ENCODE measurements around the gene REPIN1. TPM values are rescaled to one million over a fixed set of nuclear protein-coding genes. Genes with fewer than 3 reads are reported as not detected.
A peak's percentile ranks its signal among the peaks of the same experiment; 100 is the strongest.

The REPIN1 gene
- total RNA-seq, 2 experiments from 2014 or later: 48.2 to 55.6 TPM

- H3K4me3 Mint-ChIP-seq: no peak overlapping the region
- peak overlapping the region; percentile 2 for H3K27ac Mint-ChIP-seq
- peaks cover 5% of the 10 kb centered on the region for H3K4me1 Mint-ChIP-seq
- ATAC-seq (peak; percentile 100), DNase-seq (peak; percentile 93)
- no peaks in the 10 kb centered on the region for H3K9me3 Mint-ChIP-seq (ENCODE audit: low read depth)
- no peaks in the 10 kb centered on the region for H3K27me3 Mint-ChIP-seq
- CTCF ChIA-PET: interaction anchor here (0.6 to 1.4 kb wide), 13 partner anchors 9 to 343 kb away, joined by 3 to 6 read pairs (median 4); no protein-coding TSS in a partner anchor
- intact Hi-C loops (cut with DNase I, micrococcal nuclease): loop anchor here (1.0 to 10.0 kb wide), 6 partner anchors 14 to 366 kb away; a partner anchor contains a TSS
- no peaks in the 10 kb centered on the region for H3K36me3 Mint-ChIP-seq (ENCODE audit: low read depth)
- POLR2A ChIA-PET: interaction anchor here (0.6 kb wide), 1 partner anchor 48 kb away, joined by 3 read pairs; no protein-coding TSS in a partner anchor
Observed at GRCh38 chr7:150420987-150421674, 52.5 kb downstream of the REPIN1 start.

DNA sequence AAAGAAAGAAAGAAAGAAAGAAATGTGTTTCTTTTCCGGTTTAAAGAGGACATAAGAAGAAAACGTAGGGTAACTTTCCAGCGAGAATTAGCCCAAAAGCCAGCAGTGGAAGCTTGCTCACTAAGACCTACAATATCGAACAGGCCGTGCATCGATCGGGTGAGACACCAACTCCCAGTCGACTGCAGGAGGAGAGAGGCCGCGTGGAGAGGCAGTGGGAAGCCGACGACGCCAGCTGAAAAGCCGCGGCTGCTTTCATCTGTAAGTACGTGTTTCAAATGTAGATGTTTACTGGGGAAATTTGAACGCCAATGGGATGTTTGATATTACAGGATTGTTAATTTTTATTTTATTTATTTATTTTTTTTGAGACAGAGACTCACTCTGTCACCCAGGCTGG lies 53.2 kb downstream of the REPIN1 start:
- no peak for DNase-seq
- POLR2A ChIA-PET: interaction anchor here (0.6 kb wide), 1 partner anchor 48 kb away, joined by 3 read pairs; no protein-coding TSS in a partner anchor
- intact Hi-C loops (cut with DNase I, micrococcal nuclease): loop anchor here (1.0 to 10.0 kb wide), 6 partner anchors 15 to 367 kb away; a partner anchor contains a TSS

More for the DNA sequence above, 53.2 kb downstream of the REPIN1 start:
- Mint-ChIP-seq H3K4me1 (peaks cover 5% of the 10 kb centered on the region), H3K27me3 (no peaks in the 10 kb centered on the region), H3K4me3 (no peak overlapping the region), H3K9me3 (ENCODE audit: low read depth) (no peaks in the 10 kb centered on the region), H3K36me3 (ENCODE audit: low read depth) (no peaks in the 10 kb centered on the region), H3K27ac (no peak overlapping the region)
- no peak for ATAC-seq
- CTCF ChIA-PET: interaction anchor here (0.6 to 1.4 kb wide), 13 partner anchors 10 to 343 kb away, joined by 3 to 6 read pairs (median 4); no protein-coding TSS in a partner anchor

Other genes starting within 250 kb of the REPIN1 start
- 10 to 100 TPM; 13.0 to 17.4 TPM for gene LRRC61, start 45.5 kb upstream of the REPIN1 start, total RNA-seq
- 1 to 10 TPM; 3.2 to 4.7 TPM for gene ACTR3C, start 45.3 kb upstream of the REPIN1 start, total RNA-seq
- not detected for gene RARRES2, start 27.2 kb upstream of the REPIN1 start, total RNA-seq
- 1 to 10 TPM; 3.9 to 5.1 TPM for gene ZNF775, start 10.5 kb downstream of the REPIN1 start, total RNA-seq
- 1 to 10 TPM; 7.7 to 9.6 TPM for gene GIMAP8, start 81.8 kb downstream of the REPIN1 start, total RNA-seq
- gene GIMAP7, start 146.1 kb downstream of the REPIN1 start, total RNA-seq: 10 to 100 TPM; 34.5 to 36.9 TPM
- 100 to 1,000 TPM; 109 to 135 TPM for gene GIMAP4, start 198.6 kb downstream of the REPIN1 start, total RNA-seq